Measurements from ENCODE around the gene PLA2G7. TPM values are rescaled to one million over a fixed set of nuclear protein-coding genes. Genes with fewer than 3 reads are reported as not detected.

The PLA2G7 gene
- total RNA-seq, 4 donors from 2014 or later, result 2.8 to 7.6 (median 4.5) TPM

DNA sequence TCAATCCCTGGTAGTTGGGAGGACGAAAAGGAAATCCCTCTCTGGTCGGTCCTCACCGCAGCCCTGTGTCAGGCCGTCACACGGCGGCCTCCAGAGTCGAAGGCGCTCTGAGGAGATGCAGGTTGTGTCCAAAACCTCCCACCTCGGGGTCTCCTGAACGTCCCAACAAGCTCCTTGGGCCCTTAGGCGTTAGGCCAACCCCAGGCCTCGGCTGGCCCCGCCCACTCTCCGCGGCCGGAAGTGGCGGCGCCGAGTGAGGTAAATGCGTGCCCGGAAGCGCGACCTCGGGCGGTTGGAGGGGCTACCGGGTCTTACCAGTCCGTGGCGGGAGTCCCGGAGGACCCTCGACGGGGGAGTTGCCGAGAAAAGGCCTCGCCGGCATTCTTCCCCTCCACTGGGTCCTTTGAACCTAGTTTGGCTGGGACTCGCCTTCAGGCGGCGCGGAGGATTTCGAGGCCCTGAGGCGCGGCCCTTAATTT is 47.5 kb downstream of the PLA2G7 start, which contains the start of gene TDRD6:
TSS of gene TDRD6 (plus strand) at position 267 of the 479 bp plus-strand sequence. CDS start 244 bp downstream, outside the sequence.
- no peak within 1 kb of the TSS for H3K4me3 ChIP-seq
- TF ChIP-seq POLR2A (IDR thresholded peaks at IDR 0.05) (no peak), CTCF (IDR thresholded peaks at IDR 0.05) (no peak), EP300 (IDR thresholded peaks at IDR 0.05) (no peak)
- WGBS, result 89% methylated on average over 12 of the region's 41 CpGs
- no peak for DNase-seq (ENCODE audit: low spot score in 2 of 2)
- no peaks in the 10 kb centered on the region for H3K9me3 ChIP-seq
- H3K36me3 ChIP-seq, result no peaks in the 10 kb centered on the region
- H3K4me1 ChIP-seq, result no peaks in the 10 kb centered on the region
- H3K27ac ChIP-seq, result no peak within 1 kb of the TSS
- H3K27me3 ChIP-seq, result no peaks in the 10 kb centered on the region

DNA sequence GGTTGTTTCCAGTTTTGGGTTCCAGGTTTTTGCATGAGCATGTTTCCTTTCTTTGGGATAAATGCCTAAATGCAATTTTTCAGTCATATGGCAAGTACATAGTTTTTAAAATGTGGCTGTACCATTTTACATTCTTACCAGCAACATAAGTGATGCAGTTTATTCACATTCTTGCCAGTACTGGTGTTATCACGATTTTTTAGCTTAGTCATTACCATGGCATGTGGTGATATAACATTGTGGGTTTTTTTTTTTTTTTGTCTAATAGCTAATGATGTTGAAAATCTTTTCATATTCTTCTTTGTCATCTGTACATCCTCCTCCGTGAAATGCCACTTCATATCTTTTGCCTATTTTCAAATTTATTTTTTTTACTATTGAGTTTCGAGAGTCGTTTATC is 50.4 kb downstream of the PLA2G7 start:
- no peak for DNase-seq (ENCODE audit: low spot score in 2 of 2)
- H3K27me3 ChIP-seq, result no peaks in the 10 kb centered on the region
- H3K36me3 ChIP-seq, result no peaks in the 10 kb centered on the region
- no peak overlapping the region for H3K27ac ChIP-seq
- 77% methylated on average over 4 of the region's 4 CpGs for WGBS
- H3K4me1 ChIP-seq, result no peaks in the 10 kb centered on the region
- no peaks in the 10 kb centered on the region for H3K9me3 ChIP-seq
- no peak overlapping the region for H3K4me3 ChIP-seq
- TF ChIP-seq POLR2A (IDR thresholded peaks at IDR 0.05) (no peak), POLR2AphosphoS5 (IDR thresholded peaks at IDR 0.05) (no peak), EP300 (IDR thresholded peaks at IDR 0.05) (no peak), CTCF (IDR thresholded peaks at IDR 0.05) (no peak)

GRCh38 chr6:46677314-46677654 is 57.9 kb downstream of the PLA2G7 start:
- Histone ChIP-seq H3K27ac (no peak overlapping the region), H3K27me3 (no peaks in the 10 kb centered on the region), H3K4me3 (no peak overlapping the region), H3K9me3 (no peaks in the 10 kb centered on the region), H3K4me1 (no peaks in the 10 kb centered on the region), H3K36me3 (peaks cover 15% of the 10 kb centered on the region)
- no peak for DNase-seq (ENCODE audit: low spot score in 2 of 2)
- TF ChIP-seq EP300 (IDR thresholded peaks at IDR 0.05) (no peak), POLR2A (IDR thresholded peaks at IDR 0.05) (no peak), POLR2AphosphoS5 (IDR thresholded peaks at IDR 0.05) (no peak), CTCF (IDR thresholded peaks at IDR 0.05) (no peak)
- 84% methylated on average over 4 of the region's 4 CpGs for WGBS

GRCh38 chr6:46676604-46677313 is 58.4 kb downstream of the PLA2G7 start:
- no peak for DNase-seq (ENCODE audit: low spot score in 2 of 2)
- WGBS, result 91% methylated on average over 6 of the region's 6 CpGs
- peaks cover 15% of the 10 kb centered on the region for H3K36me3 ChIP-seq

More at GRCh38 chr6:46676604-46677313, 58.4 kb downstream of the PLA2G7 start:
- Histone ChIP-seq H3K9me3 (no peaks in the 10 kb centered on the region), H3K27me3 (no peaks in the 10 kb centered on the region), H3K4me3 (no peak overlapping the region), H3K27ac (no peak overlapping the region), H3K4me1 (no peaks in the 10 kb centered on the region)
- no peak for TF ChIP-seq POLR2AphosphoS5 (IDR thresholded peaks at IDR 0.05)
- no peak for TF ChIP-seq POLR2A (IDR thresholded peaks at IDR 0.05)
- TF ChIP-seq EP300 (IDR thresholded peaks at IDR 0.05), result no peak
- TF ChIP-seq CTCF (IDR thresholded peaks at IDR 0.05), result no peak
